ENCODE results near the gene ANKS1A. TPM values are rescaled to one million over a fixed set of nuclear protein-coding genes. Genes with fewer than 3 reads are reported as not detected.

The ANKS1A gene
- total and polyA plus RNA-seq, 2 experiments from 2014 or later, result 12.1 to 31.9 TPM

DNA sequence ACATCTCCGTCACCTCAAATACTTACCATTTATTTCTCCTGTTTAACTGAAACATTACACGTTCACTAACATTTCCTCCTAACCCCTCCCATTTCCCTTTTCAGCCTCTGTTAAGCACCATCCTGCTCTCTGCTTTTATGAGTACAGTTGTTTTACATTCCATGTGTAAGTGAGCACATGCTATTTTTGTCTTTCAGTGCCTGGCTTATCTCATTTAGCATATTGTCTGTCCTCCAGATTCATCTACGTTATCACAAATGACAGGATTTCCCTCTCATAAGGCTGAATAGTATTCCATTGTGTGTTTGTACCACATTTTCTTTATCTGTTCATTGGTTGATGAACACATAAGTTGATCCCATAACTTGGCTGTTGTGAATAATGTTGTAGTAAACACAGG is 23.9 kb upstream of the ANKS1A start:
- Mint-ChIP-seq H3K4me3 (no peak overlapping the region), H3K27me3 (ENCODE audit: insufficient read depth, low read depth, poor library complexity) (peaks cover 2% of the 10 kb centered on the region), H3K9me3 (no peaks in the 10 kb centered on the region), H3K27ac (no peak overlapping the region), H3K36me3 (ENCODE audit: low read depth) (peaks cover 44% of the 10 kb centered on the region), H3K4me1 (no peaks in the 10 kb centered on the region)
- DNase-seq (ENCODE audit: low spot score) (no peak), ATAC-seq (no peak)
- Histone ChIP-seq H3K4me3 (no peak overlapping the region), H3K4me2 (no peak overlapping the region), H3K79me2 (replicated peaks; ENCODE audit: insufficient read depth) (no peaks in the 10 kb centered on the region), H3K27ac (ENCODE audit: low read depth) (no peak overlapping the region), H2AFZ (no peak overlapping the region), H3K36me3 (ENCODE audit: insufficient read depth) (peaks cover 9% of the 10 kb centered on the region; the same call in 1 of the 2 replicates), H3F3A (replicated peaks; ENCODE audit: low read depth) (no peaks in the 10 kb centered on the region), H3K9me2 (ENCODE audit: insufficient read depth) (no peaks in the 10 kb centered on the region), H3K4me1 (ENCODE audit: insufficient read depth) (no peaks in the 10 kb centered on the region), H3K27me3 (ENCODE audit: insufficient read depth) (no peaks in the 10 kb centered on the region), H4K20me1 (replicated peaks; ENCODE audit: insufficient read depth) (peaks cover 8% of the 10 kb centered on the region)
- TF ChIP-seq EZH2 (IDR thresholded peaks at IDR 0.05; ENCODE audit: low read depth, unreplicated experiment) (no peak), REST (IDR thresholded peaks at IDR 0.05; ENCODE audit: unreplicated experiment) (no peak), STAT1 (IDR thresholded peaks at IDR 0.05; ENCODE audit: unreplicated experiment) (no peak), ETS1 (IDR thresholded peaks at IDR 0.05) (no peak), NANOG (IDR thresholded peaks at IDR 0.05; ENCODE audit: borderline replicate concordance) (no peak)
- TF ChIP-seq, protein P1, sequence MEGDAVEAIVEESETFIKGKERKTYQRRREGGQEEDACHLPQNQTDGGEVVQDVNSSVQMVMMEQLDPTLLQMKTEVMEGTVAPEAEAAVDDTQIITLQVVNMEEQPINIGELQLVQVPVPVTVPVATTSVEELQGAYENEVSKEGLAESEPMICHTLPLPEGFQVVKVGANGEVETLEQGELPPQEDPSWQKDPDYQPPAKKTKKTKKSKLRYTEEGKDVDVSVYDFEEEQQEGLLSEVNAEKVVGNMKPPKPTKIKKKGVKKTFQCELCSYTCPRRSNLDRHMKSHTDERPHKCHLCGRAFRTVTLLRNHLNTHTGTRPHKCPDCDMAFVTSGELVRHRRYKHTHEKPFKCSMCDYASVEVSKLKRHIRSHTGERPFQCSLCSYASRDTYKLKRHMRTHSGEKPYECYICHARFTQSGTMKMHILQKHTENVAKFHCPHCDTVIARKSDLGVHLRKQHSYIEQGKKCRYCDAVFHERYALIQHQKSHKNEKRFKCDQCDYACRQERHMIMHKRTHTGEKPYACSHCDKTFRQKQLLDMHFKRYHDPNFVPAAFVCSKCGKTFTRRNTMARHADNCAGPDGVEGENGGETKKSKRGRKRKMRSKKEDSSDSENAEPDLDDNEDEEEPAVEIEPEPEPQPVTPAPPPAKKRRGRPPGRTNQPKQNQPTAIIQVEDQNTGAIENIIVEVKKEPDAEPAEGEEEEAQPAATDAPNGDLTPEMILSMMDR (conservative IDR thresholded peaks at IDR 0.05; ENCODE audit: low read depth in 2 of 2), result no peak
- TF ChIP-seq, protein P2, sequence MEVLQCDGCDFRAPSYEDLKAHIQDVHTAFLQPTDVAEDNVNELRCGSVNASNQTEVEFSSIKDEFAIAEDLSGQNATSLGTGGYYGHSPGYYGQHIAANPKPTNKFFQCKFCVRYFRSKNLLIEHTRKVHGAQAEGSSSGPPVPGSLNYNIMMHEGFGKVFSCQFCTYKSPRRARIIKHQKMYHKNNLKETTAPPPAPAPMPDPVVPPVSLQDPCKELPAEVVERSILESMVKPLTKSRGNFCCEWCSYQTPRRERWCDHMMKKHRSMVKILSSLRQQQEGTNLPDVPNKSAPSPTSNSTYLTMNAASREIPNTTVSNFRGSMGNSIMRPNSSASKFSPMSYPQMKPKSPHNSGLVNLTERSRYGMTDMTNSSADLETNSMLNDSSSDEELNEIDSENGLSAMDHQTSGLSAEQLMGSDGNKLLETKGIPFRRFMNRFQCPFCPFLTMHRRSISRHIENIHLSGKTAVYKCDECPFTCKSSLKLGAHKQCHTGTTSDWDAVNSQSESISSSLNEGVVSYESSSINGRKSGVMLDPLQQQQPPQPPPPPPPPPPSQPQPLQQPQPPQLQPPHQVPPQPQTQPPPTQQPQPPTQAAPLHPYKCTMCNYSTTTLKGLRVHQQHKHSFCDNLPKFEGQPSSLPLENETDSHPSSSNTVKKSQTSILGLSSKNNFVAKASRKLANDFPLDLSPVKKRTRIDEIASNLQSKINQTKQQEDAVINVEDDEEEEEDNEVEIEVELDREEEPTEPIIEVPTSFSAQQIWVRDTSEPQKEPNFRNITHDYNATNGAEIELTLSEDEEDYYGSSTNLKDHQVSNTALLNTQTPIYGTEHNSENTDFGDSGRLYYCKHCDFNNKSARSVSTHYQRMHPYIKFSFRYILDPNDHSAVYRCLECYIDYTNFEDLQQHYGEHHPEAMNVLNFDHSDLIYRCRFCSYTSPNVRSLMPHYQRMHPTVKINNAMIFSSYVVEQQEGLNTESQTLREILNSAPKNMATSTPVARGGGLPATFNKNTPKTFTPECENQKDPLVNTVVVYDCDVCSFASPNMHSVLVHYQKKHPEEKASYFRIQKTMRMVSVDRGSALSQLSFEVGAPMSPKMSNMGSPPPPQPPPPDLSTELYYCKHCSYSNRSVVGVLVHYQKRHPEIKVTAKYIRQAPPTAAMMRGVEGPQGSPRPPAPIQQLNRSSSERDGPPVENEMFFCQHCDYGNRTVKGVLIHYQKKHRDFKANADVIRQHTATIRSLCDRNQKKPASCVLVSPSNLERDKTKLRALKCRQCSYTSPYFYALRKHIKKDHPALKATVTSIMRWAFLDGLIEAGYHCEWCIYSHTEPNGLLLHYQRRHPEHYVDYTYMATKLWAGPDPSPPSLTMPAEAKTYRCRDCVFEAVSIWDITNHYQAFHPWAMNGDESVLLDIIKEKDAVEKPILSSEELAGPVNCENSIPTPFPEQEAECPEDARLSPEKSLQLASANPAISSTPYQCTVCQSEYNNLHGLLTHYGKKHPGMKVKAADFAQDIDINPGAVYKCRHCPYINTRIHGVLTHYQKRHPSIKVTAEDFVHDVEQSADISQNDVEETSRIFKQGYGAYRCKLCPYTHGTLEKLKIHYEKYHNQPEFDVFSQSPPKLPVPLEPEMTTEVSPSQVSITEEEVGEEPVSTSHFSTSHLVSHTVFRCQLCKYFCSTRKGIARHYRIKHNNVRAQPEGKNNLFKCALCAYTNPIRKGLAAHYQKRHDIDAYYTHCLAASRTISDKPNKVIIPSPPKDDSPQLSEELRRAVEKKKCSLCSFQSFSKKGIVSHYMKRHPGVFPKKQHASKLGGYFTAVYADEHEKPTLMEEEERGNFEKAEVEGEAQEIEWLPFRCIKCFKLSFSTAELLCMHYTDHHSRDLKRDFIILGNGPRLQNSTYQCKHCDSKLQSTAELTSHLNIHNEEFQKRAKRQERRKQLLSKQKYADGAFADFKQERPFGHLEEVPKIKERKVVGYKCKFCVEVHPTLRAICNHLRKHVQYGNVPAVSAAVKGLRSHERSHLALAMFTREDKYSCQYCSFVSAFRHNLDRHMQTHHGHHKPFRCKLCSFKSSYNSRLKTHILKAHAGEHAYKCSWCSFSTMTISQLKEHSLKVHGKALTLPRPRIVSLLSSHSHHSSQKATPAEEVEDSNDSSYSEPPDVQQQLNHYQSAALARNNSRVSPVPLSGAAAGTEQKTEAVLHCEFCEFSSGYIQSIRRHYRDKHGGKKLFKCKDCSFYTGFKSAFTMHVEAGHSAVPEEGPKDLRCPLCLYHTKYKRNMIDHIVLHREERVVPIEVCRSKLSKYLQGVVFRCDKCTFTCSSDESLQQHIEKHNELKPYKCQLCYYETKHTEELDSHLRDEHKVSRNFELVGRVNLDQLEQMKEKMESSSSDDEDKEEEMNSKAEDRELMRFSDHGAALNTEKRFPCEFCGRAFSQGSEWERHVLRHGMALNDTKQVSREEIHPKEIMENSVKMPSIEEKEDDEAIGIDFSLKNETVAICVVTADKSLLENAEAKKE (CRISPR knock-in tag; IDR thresholded peaks at IDR 0.05), result no peak

Data from GM23338 (cell line).